ENCODE data around the gene RNF224. TPM values are rescaled to one million over a fixed set of nuclear protein-coding genes. Genes with fewer than 3 reads are reported as not detected.

RNF224 gene
- total and polyA plus RNA-seq, 2 of the 13 experiments (the other 11 are each of a cell fraction or from before 2014, with no cell fraction given): 0.09 TPM; not detected in 1

- no peak for TF ChIP-seq CSRNP2 (CRISPR knock-in tag; conservative IDR thresholded peaks at IDR 0.05; ENCODE audit: low read depth)
- TF ChIP-seq ARID5B (CRISPR knock-in tag; IDR thresholded peaks at IDR 0.05): no peak
- TF ChIP-seq REPIN1 (CRISPR knock-in tag; IDR thresholded peaks at IDR 0.05; ENCODE audit: borderline replicate concordance, low read depth): no peak
- TF ChIP-seq ZNF782 (CRISPR knock-in tag; IDR thresholded peaks at IDR 0.05; ENCODE audit: borderline replicate concordance): no peak
- TF ChIP-seq ZNF563 (CRISPR knock-in tag; IDR thresholded peaks at IDR 0.05): peak; percentile 53; the same call in 1 of the 2 replicates
- no peak for TF ChIP-seq GTF3A (CRISPR knock-in tag; conservative IDR thresholded peaks at IDR 0.05)
- no peak for TF ChIP-seq CEBPG (CRISPR knock-in tag; IDR thresholded peaks at IDR 0.05)
- TF ChIP-seq ZNF598 (CRISPR knock-in tag; IDR thresholded peaks at IDR 0.05; ENCODE audit: borderline replicate concordance): no peak
- TF ChIP-seq NAIF1 (CRISPR knock-in tag; IDR thresholded peaks at IDR 0.05; ENCODE audit: borderline replicate concordance): 0 out of 2 replicates have a peak, but pooled peaks have one; percentile 64
- TF ChIP-seq PATZ1 (CRISPR knock-in tag; IDR thresholded peaks at IDR 0.05): no peak; the same call in 1 of the 2 replicates
- peak; percentile 64; the same call in 1 of the 2 replicates for TF ChIP-seq ZNF274 (CRISPR knock-in tag; IDR thresholded peaks at IDR 0.05)
- TF ChIP-seq GZF1 (CRISPR knock-in tag; IDR thresholded peaks at IDR 0.05): no peak
- no peak for TF ChIP-seq TBP (CRISPR knock-in tag; IDR thresholded peaks at IDR 0.05)
- no peak for TF ChIP-seq HMG20B (CRISPR knock-in tag; conservative IDR thresholded peaks at IDR 0.05)
- TF ChIP-seq SALL1 (CRISPR knock-in tag; IDR thresholded peaks at IDR 0.05): peak; percentile 46
- no peak; the same call in 1 of the 2 replicates for TF ChIP-seq ZNF800 (CRISPR knock-in tag; IDR thresholded peaks at IDR 0.05)
- no peak for TF ChIP-seq JUND (CRISPR knock-in tag; IDR thresholded peaks at IDR 0.05)
- TF ChIP-seq ZFY (CRISPR knock-in tag; IDR thresholded peaks at IDR 0.05): peak; percentile 62
- no peak for TF ChIP-seq FOXP1 (IDR thresholded peaks at IDR 0.05)
- TF ChIP-seq FOXP1 (CRISPR knock-in tag; IDR thresholded peaks at IDR 0.05): no peak
- TF ChIP-seq ARID2 (CRISPR knock-in tag; IDR thresholded peaks at IDR 0.05; ENCODE audit: borderline replicate concordance): no peak
These were observed 4.0 kb upstream of the RNF224 start (continued) for GRCh38 chr9:137223078-137223970.
